NCI-H510A treated with DMSO at 0.1 percent for 48 hours (cell line): Measurements from ENCODE around the gene TRIM73.
"Not testable (repeated sequence)": the region's sequence is repeated elsewhere in the genome, so short reads cannot be mapped to it uniquely, and the experiment has no call there.

Experiments
- DNase-seq: peaks from one replicate; lab custom pipeline; 2025; lab: John Stamatoyannopoulos, UW

The TRIM73 gene

GRCh38 chr7:75395329-75395728 lies at the start of gene TRIM73:
Gene TRIM73, plus strand, starts transcription at chr7:75395629. Its CDS starts 3,305 bp downstream, at chr7:75398934.
- not testable (repeated sequence) for DNase-seq

GRCh38 chr7:75358671-75359541 lies 36.5 kb upstream of the TRIM73 start:
- not testable (repeated sequence) for DNase-seq

DNA sequence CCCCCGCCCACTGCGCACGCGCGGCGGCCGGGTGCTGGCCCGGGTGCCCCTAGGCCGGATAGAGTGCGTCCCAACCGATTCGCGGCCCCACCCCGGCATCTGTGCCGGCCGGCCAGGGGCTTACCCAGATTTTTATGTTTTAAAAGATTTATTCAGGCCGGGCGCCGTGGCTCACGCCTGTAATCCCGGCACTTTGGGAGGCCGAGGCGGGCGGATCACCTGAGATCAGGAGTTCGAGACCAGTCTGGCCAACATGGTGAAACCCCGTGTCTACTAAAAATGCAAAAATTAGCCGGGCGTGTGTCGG lies 35.9 kb upstream of the TRIM73 start:
- DNase-seq: not testable (repeated sequence)

GRCh38 chr7:75364079-75364478 lies 31.4 kb upstream of the TRIM73 start:
- DNase-seq: not testable (repeated sequence)

- DNase-seq: not testable (repeated sequence)
Measured at GRCh38 chr7:75366643-75367042, 28.8 kb upstream of the TRIM73 start.

DNA sequence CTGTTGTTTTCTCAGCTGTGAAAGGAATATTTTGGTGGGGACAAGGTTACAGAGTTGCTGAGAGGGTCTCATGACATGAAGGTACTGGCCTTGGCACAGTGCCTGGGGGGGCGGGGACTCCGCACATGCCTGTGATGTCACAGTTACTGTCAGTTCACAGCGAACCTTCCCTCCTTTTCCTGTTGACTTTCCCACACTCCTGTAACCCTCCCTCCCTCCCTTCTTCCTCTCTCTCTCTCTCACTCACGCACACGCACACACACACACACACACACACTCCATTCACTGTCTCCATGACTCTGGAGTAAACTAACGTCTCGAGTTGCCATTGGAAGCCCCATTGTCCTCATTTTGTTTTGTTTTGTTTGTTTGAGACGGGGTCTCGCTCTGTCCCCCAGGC lies 28.1 kb upstream of the TRIM73 start:
- not testable (repeated sequence) for DNase-seq

- not testable (repeated sequence) for DNase-seq
Measured at GRCh38 chr7:75374144-75374518, 21.3 kb upstream of the TRIM73 start.

DNA sequence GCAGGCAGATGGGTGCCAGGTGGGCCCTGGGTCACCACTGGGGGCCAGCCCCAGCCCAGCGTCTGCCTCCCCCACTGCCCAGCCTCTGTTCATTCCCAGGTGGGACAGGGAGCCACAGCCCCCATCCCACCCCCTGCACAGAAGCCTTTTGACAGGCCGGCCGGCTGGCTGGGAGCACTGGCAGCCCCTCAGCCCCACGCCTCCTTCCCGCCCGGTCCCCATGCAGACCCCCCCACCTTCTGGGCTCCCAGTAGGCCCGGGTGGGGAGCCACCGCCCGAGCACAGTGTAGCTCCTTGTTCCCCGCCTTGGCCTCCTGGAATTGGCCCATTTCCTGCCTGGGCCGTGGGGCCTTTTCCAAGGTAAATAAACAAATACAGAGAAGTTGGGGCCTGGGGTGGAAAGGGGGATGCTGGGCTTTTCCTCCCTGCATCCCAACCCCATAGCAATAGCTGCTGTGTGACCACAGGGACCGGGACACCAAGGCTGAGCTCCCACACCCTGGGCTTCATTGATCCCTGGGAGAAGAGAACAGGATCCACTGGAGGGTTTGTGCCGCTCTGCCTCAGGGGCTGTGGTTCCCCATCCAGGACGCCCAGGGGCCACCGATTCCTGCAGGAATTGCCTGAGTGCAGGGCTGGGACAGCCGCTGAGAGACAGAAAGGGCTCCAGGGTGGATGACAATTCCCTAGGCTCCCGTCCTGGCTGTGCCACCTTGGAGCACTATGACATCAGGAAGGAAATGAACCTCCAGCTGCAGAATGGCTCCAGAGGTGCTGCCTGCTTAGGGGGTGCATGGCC lies 20.7 kb upstream of the TRIM73 start:
- DNase-seq: not testable (repeated sequence)

- not testable (repeated sequence) for DNase-seq
Measured at GRCh38 chr7:75393194-75393593, 2.2 kb upstream of the TRIM73 start.

DNA sequence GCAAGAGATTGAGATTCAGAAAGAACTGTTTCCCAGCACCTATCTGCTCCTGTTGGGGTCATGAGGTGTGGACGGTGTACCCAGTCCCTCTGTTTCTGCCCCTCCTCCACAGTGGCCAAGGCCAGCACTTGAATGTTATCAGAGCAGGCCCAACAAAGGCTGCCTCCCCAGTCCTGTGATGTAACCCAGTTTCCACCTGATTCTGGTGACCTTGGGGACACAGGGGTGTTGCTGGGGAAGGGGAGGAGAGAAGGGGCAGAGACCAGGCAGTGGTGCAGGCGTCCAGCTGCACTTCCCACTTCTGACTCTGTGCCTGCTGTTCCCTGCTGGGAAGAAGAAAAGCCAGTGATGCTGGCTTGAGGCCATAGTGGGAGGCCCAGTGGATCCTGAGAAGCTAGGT lies 2.4 kb downstream of the TRIM73 start:
- DNase-seq: not testable (repeated sequence)

- DNase-seq: not testable (repeated sequence)
Measured at GRCh38 chr7:75398771-75399700, 3.6 kb downstream of the TRIM73 start.

DNA sequence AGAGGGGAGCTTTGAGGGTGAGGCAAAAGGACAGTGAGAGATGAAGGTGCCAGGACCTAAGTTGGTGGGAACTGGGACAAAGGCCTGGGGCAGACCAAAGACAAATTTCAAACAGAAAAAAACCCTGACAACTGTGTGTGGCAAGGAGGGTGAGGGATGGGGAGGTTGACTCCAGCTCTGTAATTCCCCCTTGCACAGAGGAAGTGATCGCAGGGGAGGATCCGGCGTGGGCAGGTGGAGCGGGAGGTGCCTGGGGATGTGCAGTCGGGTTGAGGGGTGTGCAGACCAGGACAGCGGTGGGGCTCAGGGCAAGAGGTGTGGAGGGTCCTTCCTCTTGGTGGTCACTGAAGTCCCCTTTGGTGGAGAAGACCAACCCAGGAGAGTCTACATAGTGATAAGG lies 5.1 kb downstream of the TRIM73 start:
- not testable (repeated sequence) for DNase-seq

GRCh38 chr7:75403455-75404443 lies 8.3 kb downstream of the TRIM73 start:
- DNase-seq: not testable (repeated sequence)

GRCh38 chr7:75404663-75405062 lies 9.2 kb downstream of the TRIM73 start:
- not testable (repeated sequence) for DNase-seq

GRCh38 chr7:75409880-75410822 lies 14.7 kb downstream of the TRIM73 start:
- DNase-seq: not testable (repeated sequence)

GRCh38 chr7:75410823-75411173 lies 15.4 kb downstream of the TRIM73 start:
- not testable (repeated sequence) for DNase-seq

- not testable (repeated sequence) for DNase-seq
Measured at GRCh38 chr7:75414204-75414603, 18.8 kb downstream of the TRIM73 start.

- not testable (repeated sequence) for DNase-seq
Measured at GRCh38 chr7:75414708-75415427, 19.4 kb downstream of the TRIM73 start.

DNA sequence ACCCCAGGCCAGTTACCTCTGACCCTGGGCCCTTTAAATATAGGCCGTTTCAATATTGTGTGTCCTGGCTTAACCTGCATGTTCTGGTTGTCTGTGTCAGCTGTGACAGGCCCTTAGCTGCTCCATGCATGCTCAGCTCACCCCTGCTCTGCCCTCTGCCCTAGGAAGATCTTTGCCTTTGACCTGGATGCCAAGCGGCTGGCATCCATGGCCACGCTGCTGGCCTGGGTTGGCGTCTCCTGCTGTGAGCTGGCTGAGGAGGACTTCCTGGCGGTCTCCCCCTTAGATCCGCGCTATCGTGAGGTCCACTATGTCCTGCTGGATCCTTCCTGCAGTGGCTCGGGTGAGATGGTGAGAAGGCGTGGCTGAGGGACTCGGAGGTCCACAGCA lies 20.0 kb downstream of the TRIM73 start:
- not testable (repeated sequence) for DNase-seq
